Osteocyte (in vitro differentiated cells): Measurements from ENCODE around the gene RPL14. TPM values are rescaled to one million over a fixed set of nuclear protein-coding genes. Genes with fewer than 3 reads are reported as not detected.

Experiments used
- DNase-seq: peaks from one replicate; pipeline ENCODE4 v3.0.0; 2021; ENCODE audit warnings: mixed read lengths; ENCODE audit not compliant: unreplicated experiment; ENCODE audit errors: extremely low spot score
- H3K27ac Mint-ChIP-seq: one replicate; pipeline ENCODE4 v1.8.0; 2021; ENCODE audit warnings: mild to moderate bottlenecking, mixed read lengths; ENCODE audit not compliant: unreplicated experiment
- H3K27me3 Mint-ChIP-seq: one replicate; pipeline ENCODE4 v1.8.0; 2021; ENCODE audit warnings: mixed read lengths; ENCODE audit not compliant: unreplicated experiment
- H3K36me3 Mint-ChIP-seq: one replicate; pipeline ENCODE4 v1.8.0; 2021; ENCODE audit warnings: mixed read lengths; ENCODE audit not compliant: unreplicated experiment
- H3K4me1 Mint-ChIP-seq: one replicate; pipeline ENCODE4 v1.8.0; 2021; ENCODE audit warnings: mixed read lengths; ENCODE audit not compliant: unreplicated experiment
- H3K4me3 Mint-ChIP-seq: one replicate; pipeline ENCODE4 v1.8.0; 2021; ENCODE audit warnings: mild to moderate bottlenecking, moderate library complexity, mixed read lengths; ENCODE audit not compliant: unreplicated experiment
- H3K9me3 Mint-ChIP-seq: one replicate; pipeline ENCODE4 v1.8.0; 2021; ENCODE audit warnings: mixed read lengths; ENCODE audit not compliant: unreplicated experiment
- total RNA-seq: library from RNA; stranded (reverse); gene quantifications from 2 replicates; pipeline ENCODE4 v1.2.1, GENCODE V29; 2021
- TF ChIP-seq, protein P1 (sequence below): fragments of 200-600 bp; sonication (generic); IDR thresholded peaks from 2 replicates; pipeline ENCODE4 v1.5.0; 2021; ENCODE audit warnings: antibody characterized with exemption, mild to moderate bottlenecking, moderate library complexity

The RPL14 gene
- total RNA-seq, 1 donor from 2014 or later, result 1,629 TPM

DNA sequence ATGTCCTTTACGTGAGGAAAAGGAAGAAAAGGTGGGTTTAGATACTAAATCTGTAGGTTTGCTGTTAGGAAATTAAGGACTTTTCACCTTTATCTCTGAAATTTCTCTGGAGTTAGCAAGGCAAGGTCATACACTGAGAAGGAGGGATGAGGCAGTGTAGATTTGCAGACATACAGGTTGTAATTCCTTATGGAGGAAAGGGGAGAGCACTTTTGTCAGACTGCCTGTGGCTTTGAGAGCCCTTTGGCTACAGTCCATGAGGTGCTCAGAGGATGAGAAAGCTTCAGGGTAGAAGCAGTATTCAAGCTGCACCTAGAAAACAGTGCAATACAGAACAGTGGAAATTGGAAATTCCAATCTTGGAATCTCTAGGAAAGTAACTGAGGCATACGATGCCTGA is 8.3 kb downstream of the RPL14 start:
- TF ChIP-seq, protein P1, sequence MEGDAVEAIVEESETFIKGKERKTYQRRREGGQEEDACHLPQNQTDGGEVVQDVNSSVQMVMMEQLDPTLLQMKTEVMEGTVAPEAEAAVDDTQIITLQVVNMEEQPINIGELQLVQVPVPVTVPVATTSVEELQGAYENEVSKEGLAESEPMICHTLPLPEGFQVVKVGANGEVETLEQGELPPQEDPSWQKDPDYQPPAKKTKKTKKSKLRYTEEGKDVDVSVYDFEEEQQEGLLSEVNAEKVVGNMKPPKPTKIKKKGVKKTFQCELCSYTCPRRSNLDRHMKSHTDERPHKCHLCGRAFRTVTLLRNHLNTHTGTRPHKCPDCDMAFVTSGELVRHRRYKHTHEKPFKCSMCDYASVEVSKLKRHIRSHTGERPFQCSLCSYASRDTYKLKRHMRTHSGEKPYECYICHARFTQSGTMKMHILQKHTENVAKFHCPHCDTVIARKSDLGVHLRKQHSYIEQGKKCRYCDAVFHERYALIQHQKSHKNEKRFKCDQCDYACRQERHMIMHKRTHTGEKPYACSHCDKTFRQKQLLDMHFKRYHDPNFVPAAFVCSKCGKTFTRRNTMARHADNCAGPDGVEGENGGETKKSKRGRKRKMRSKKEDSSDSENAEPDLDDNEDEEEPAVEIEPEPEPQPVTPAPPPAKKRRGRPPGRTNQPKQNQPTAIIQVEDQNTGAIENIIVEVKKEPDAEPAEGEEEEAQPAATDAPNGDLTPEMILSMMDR, result no peak
- Mint-ChIP-seq H3K36me3 (peaks cover 30% of the 10 kb centered on the region), H3K4me3 (no peak overlapping the region), H3K27me3 (no peaks in the 10 kb centered on the region), H3K9me3 (no peaks in the 10 kb centered on the region), H3K4me1 (no peaks in the 10 kb centered on the region), H3K27ac (peak overlapping the region; percentile 19)
- DNase-seq, result no peak

DNA sequence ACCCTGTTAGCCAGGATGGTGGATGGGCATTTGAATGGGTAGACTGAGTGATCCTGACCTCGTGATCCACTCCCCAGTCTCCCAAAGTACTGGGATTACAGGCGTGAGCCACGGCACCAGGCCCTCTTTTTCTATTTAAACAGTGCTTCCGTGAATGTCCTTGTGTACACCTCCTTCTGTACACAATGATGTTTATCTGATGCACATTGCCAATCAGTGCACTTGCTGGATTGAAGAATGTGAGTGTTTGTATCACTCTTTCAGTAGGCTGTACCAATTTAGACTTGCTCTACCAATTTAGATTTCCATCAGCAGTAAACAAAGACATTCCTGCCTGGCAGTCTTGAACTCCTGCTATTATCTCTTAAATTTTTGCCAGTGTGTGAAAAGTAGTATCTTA is 10.9 kb downstream of the RPL14 start:
- no peak for DNase-seq
- Mint-ChIP-seq H3K27me3 (no peaks in the 10 kb centered on the region), H3K4me3 (no peak overlapping the region), H3K36me3 (peaks cover 17% of the 10 kb centered on the region), H3K9me3 (no peaks in the 10 kb centered on the region), H3K27ac (no peak overlapping the region), H3K4me1 (no peaks in the 10 kb centered on the region)
- TF ChIP-seq, protein P1, result no peak

DNA sequence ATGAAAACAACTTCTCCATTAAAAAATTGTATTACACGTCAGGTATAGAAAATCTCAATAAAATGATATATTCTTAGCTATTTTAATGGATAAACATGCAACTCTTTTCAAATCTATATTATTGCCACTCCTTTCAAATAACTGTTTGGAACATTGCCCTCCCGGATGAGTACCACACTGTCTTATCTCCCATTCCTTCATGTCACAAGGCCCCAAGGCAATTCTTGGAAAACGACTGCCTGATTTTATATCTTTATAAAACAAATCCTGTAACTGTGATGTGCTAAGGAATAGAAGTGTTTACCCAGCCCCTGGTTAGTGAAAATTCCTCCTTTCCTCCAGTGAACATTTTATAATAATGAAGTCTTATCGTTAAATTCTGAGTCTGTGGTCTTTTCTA is 13.6 kb downstream of the RPL14 start:
- TF ChIP-seq, protein P1, result no peak
- H3K27ac Mint-ChIP-seq, result no peak overlapping the region
- no peak overlapping the region for H3K4me3 Mint-ChIP-seq
- no peaks in the 10 kb centered on the region for H3K36me3 Mint-ChIP-seq
- no peaks in the 10 kb centered on the region for H3K4me1 Mint-ChIP-seq
- no peak for DNase-seq
- no peaks in the 10 kb centered on the region for H3K9me3 Mint-ChIP-seq
- no peaks in the 10 kb centered on the region for H3K27me3 Mint-ChIP-seq

DNA sequence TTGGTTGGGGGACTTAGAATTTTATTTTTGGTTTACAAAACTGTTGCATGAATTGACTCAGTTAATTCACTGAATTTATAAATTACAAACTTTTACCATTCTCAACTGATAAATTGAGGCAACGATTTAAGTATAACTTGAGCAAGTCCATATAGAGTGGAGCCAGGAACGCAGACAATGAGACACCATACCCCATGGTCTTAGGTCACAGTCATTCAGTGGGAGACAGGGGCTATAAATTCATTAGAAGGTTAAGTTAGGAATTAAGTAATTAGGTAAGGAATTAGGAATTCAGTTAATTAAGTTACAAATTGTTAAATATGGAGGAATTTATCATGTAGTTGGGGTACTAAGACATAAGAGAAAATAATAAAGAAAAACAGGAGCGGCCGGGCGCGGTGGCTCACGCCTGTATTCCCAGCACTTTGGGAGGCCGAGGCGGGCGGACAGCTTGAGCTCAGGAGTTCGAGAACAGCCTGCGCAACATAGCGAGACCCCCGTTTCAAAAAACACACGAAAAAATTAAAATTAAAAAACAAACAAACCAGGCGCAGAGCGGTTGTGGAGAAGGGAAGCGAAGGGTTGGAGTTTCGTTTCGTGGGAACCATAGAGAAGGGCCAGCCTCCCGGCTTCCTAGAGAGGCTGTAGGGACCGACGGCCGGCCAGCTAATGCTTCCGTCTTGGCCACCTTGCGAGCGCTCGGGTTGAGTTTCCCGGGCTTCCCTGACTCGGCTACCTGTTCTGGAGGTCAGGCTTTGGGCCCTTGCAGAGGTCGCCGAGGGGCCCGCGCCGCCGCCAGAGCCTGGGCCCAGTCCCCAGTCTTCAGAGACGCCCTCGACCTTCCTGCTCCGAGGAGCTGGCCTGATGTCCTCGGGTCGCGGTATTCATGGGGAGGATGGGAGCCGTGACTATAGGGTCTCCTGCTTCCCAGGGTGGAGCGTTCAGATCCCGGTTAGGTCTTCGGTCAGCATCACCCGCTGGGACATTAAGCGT is 19.6 kb downstream of the RPL14 start, which contains the start of gene ZNF619:
Gene ZNF619, plus strand, starts transcription at position 645 of the 993 bp plus-strand sequence. CDS start 858 bp downstream, outside the sequence.
- DNase-seq, result peak; percentile 87
- Mint-ChIP-seq H3K4me1 (peaks cover 11% of the 10 kb centered on the region), H3K27me3 (no peaks in the 10 kb centered on the region), H3K27ac (peak within 1 kb of the TSS; percentile 94), H3K9me3 (no peaks in the 10 kb centered on the region), H3K4me3 (peak within 1 kb of the TSS; percentile 84), H3K36me3 (no peaks in the 10 kb centered on the region)
- TF ChIP-seq, protein P1, result no peak

DNA sequence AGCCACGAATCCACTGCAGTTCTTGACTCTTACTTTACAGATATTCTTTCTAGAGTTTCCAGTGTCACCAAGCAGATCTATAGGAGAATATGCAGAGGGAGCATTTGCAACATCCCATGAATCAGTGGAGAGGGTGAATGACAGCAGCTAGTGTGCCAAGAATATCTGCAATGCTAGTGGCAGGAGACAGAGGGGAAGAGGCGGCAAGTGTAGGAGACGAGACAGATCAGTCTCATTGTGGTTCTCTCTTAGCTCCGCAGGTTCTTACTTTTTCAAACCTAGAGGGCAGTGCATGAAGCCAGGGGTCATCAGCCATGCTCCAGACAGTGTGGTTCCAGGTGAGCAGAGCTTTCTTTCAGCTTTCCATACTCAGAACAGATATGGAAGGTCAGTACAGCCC is 20.5 kb downstream of the RPL14 start:
- H3K9me3 Mint-ChIP-seq, result no peaks in the 10 kb centered on the region
- DNase-seq, result no peak
- H3K27me3 Mint-ChIP-seq, result no peaks in the 10 kb centered on the region
- TF ChIP-seq, protein P1, result no peak
- H3K36me3 Mint-ChIP-seq, result peaks cover 5% of the 10 kb centered on the region
- peak overlapping the region; percentile 84 for H3K4me3 Mint-ChIP-seq
- peak overlapping the region; percentile 94 for H3K27ac Mint-ChIP-seq
- H3K4me1 Mint-ChIP-seq, result peaks cover 11% of the 10 kb centered on the region
